ENCODE data around the gene SDK1.

SDK1 gene

GRCh38 chr7:4015996-4016395, 714.9 kb downstream of the SDK1 start:
- no peaks in the 10 kb centered on the region for H3K4me1 ChIP-seq (ENCODE audit: control insufficient read depth, insufficient read depth, low read length)
- no peaks in the 10 kb centered on the region for H3K27me3 ChIP-seq (ENCODE audit: control insufficient read depth in 1 of 2, insufficient read depth in 2 of 2, low read length in 2 of 2)
- no peak overlapping the region for H3K4me3 ChIP-seq (ENCODE audit: low read length in 2 of 2)
- H3K27ac ChIP-seq (ENCODE audit: low read length) = no peak overlapping the region
- H3K9me3 ChIP-seq (ENCODE audit: control insufficient read depth in 2 of 2, low read length in 2 of 2) = peaks cover 0 to 13% of the 10 kb centered on the region in 2 donors
- H3K36me3 ChIP-seq (ENCODE audit: control insufficient read depth in 2 of 2, insufficient read depth in 2 of 2, low read length in 2 of 2) = no peaks in the 10 kb centered on the region
- no peak overlapping the region for H3K9ac ChIP-seq (ENCODE audit: low read length in 2 of 2)

- peaks cover 0 to 18% of the 10 kb centered on the region in 2 donors for H3K9me3 ChIP-seq (ENCODE audit: control insufficient read depth in 2 of 2, low read length in 2 of 2)
These were observed 716.0 kb downstream of the SDK1 start for GRCh38 chr7:4017081-4017480.

GRCh38 chr7:4017785-4018184, 716.7 kb downstream of the SDK1 start:
- Histone ChIP-seq H3K4me1 (ENCODE audit: control insufficient read depth, insufficient read depth, low read length) (no peaks in the 10 kb centered on the region), H3K4me3 (ENCODE audit: low read length in 2 of 2) (no peak overlapping the region), H3K27me3 (ENCODE audit: control insufficient read depth in 1 of 2, insufficient read depth in 2 of 2, low read length in 2 of 2) (no peaks in the 10 kb centered on the region), H3K9ac (ENCODE audit: low read length in 2 of 2) (no peak overlapping the region), H3K27ac (ENCODE audit: low read length) (no peak overlapping the region), H3K36me3 (ENCODE audit: control insufficient read depth in 2 of 2, insufficient read depth in 2 of 2, low read length in 2 of 2) (no peaks in the 10 kb centered on the region), H3K9me3 (ENCODE audit: control insufficient read depth in 2 of 2, low read length in 2 of 2) (peaks cover 0 to 18% of the 10 kb centered on the region in 2 donors)

More at GRCh38 chr7:4017081-4017480, 716.0 kb downstream of the SDK1 start:
- Histone ChIP-seq H3K4me3 (ENCODE audit: low read length in 2 of 2) (no peak overlapping the region), H3K36me3 (ENCODE audit: control insufficient read depth in 2 of 2, insufficient read depth in 2 of 2, low read length in 2 of 2) (no peaks in the 10 kb centered on the region), H3K4me1 (ENCODE audit: control insufficient read depth, insufficient read depth, low read length) (no peaks in the 10 kb centered on the region), H3K27me3 (ENCODE audit: control insufficient read depth in 1 of 2, insufficient read depth in 2 of 2, low read length in 2 of 2) (no peaks in the 10 kb centered on the region), H3K9ac (ENCODE audit: low read length in 2 of 2) (no peak overlapping the region), H3K27ac (ENCODE audit: low read length) (no peak overlapping the region)

GRCh38 chr7:4018601-4019316, 717.7 kb downstream of the SDK1 start:
- H3K9me3 ChIP-seq (ENCODE audit: control insufficient read depth in 2 of 2, low read length in 2 of 2) = peaks cover 0 to 18% of the 10 kb centered on the region in 2 donors
- no peaks in the 10 kb centered on the region for H3K27me3 ChIP-seq (ENCODE audit: control insufficient read depth in 1 of 2, insufficient read depth in 2 of 2, low read length in 2 of 2)
- no peaks in the 10 kb centered on the region for H3K36me3 ChIP-seq (ENCODE audit: control insufficient read depth in 2 of 2, insufficient read depth in 2 of 2, low read length in 2 of 2)
- H3K4me3 ChIP-seq (ENCODE audit: low read length in 2 of 2) = no peak overlapping the region
- no peak overlapping the region for H3K27ac ChIP-seq (ENCODE audit: low read length)
- H3K4me1 ChIP-seq (ENCODE audit: control insufficient read depth, insufficient read depth, low read length) = no peaks in the 10 kb centered on the region
- H3K9ac ChIP-seq (ENCODE audit: low read length in 2 of 2) = no peak overlapping the region

- no peaks in the 10 kb centered on the region for H3K36me3 ChIP-seq (ENCODE audit: control insufficient read depth in 2 of 2, insufficient read depth in 2 of 2, low read length in 2 of 2)
- H3K9me3 ChIP-seq (ENCODE audit: control insufficient read depth in 2 of 2, low read length in 2 of 2) = peaks cover 0 to 18% of the 10 kb centered on the region in 2 donors
- H3K27me3 ChIP-seq (ENCODE audit: control insufficient read depth in 1 of 2, insufficient read depth in 2 of 2, low read length in 2 of 2) = no peaks in the 10 kb centered on the region
- no peak overlapping the region for H3K9ac ChIP-seq (ENCODE audit: low read length in 2 of 2)
- no peak overlapping the region for H3K27ac ChIP-seq (ENCODE audit: low read length)
- no peak overlapping the region for H3K4me3 ChIP-seq (ENCODE audit: low read length in 2 of 2)
- H3K4me1 ChIP-seq (ENCODE audit: control insufficient read depth, insufficient read depth, low read length) = peaks cover under 1% of the 10 kb centered on the region
These were observed 719.0 kb downstream of the SDK1 start for GRCh38 chr7:4020086-4020485.

GRCh38 chr7:4021413-4021812, 720.4 kb downstream of the SDK1 start:
- H3K36me3 ChIP-seq (ENCODE audit: control insufficient read depth in 2 of 2, insufficient read depth in 2 of 2, low read length in 2 of 2) = no peaks in the 10 kb centered on the region
- H3K4me1 ChIP-seq (ENCODE audit: control insufficient read depth, insufficient read depth, low read length) = peaks cover 12% of the 10 kb centered on the region
- H3K9ac ChIP-seq (ENCODE audit: low read length in 2 of 2) = no peak overlapping the region
- no peaks in the 10 kb centered on the region for H3K27me3 ChIP-seq (ENCODE audit: control insufficient read depth in 1 of 2, insufficient read depth in 2 of 2, low read length in 2 of 2)
- no peak overlapping the region for H3K4me3 ChIP-seq (ENCODE audit: low read length in 2 of 2)
- H3K9me3 ChIP-seq (ENCODE audit: control insufficient read depth in 2 of 2, low read length in 2 of 2) = peaks cover 0 to 18% of the 10 kb centered on the region in 2 donors
- H3K27ac ChIP-seq (ENCODE audit: low read length) = no peak overlapping the region

- H3K27me3 ChIP-seq (ENCODE audit: control insufficient read depth in 1 of 2, insufficient read depth in 2 of 2, low read length in 2 of 2) = no peaks in the 10 kb centered on the region
- no peak overlapping the region for H3K27ac ChIP-seq (ENCODE audit: low read length)
- H3K4me3 ChIP-seq (ENCODE audit: low read length in 2 of 2) = no peak overlapping the region
- peaks cover 0 to 18% of the 10 kb centered on the region in 2 donors for H3K9me3 ChIP-seq (ENCODE audit: control insufficient read depth in 2 of 2, low read length in 2 of 2)
- H3K36me3 ChIP-seq (ENCODE audit: control insufficient read depth in 2 of 2, insufficient read depth in 2 of 2, low read length in 2 of 2) = no peaks in the 10 kb centered on the region
- peaks cover 12% of the 10 kb centered on the region for H3K4me1 ChIP-seq (ENCODE audit: control insufficient read depth, insufficient read depth, low read length)
- H3K9ac ChIP-seq (ENCODE audit: low read length in 2 of 2) = no peak overlapping the region
These were observed 721.2 kb downstream of the SDK1 start for GRCh38 chr7:4022265-4022664.

GRCh38 chr7:4023502-4023901, 722.5 kb downstream of the SDK1 start:
- H3K27ac ChIP-seq (ENCODE audit: low read length) = no peak overlapping the region
- peaks cover 0 to 18% of the 10 kb centered on the region in 2 donors for H3K9me3 ChIP-seq (ENCODE audit: control insufficient read depth in 2 of 2, low read length in 2 of 2)
- no peaks in the 10 kb centered on the region for H3K36me3 ChIP-seq (ENCODE audit: control insufficient read depth in 2 of 2, insufficient read depth in 2 of 2, low read length in 2 of 2)
- H3K4me3 ChIP-seq (ENCODE audit: low read length in 2 of 2) = no peak overlapping the region
- H3K4me1 ChIP-seq (ENCODE audit: control insufficient read depth, insufficient read depth, low read length) = peaks cover 12% of the 10 kb centered on the region
- no peak overlapping the region for H3K9ac ChIP-seq (ENCODE audit: low read length in 2 of 2)
- H3K27me3 ChIP-seq (ENCODE audit: control insufficient read depth in 1 of 2, insufficient read depth in 2 of 2, low read length in 2 of 2) = no peaks in the 10 kb centered on the region

GRCh38 chr7:4024133-4024532, 723.1 kb downstream of the SDK1 start:
- Histone ChIP-seq H3K36me3 (ENCODE audit: control insufficient read depth in 2 of 2, insufficient read depth in 2 of 2, low read length in 2 of 2) (no peaks in the 10 kb centered on the region), H3K9me3 (ENCODE audit: control insufficient read depth in 2 of 2, low read length in 2 of 2) (peaks cover 0 to 13% of the 10 kb centered on the region in 2 donors), H3K27ac (ENCODE audit: low read length) (no peak overlapping the region), H3K27me3 (ENCODE audit: control insufficient read depth in 1 of 2, insufficient read depth in 2 of 2, low read length in 2 of 2) (no peaks in the 10 kb centered on the region), H3K4me3 (ENCODE audit: low read length in 2 of 2) (no peak overlapping the region), H3K4me1 (ENCODE audit: control insufficient read depth, insufficient read depth, low read length) (peaks cover 12% of the 10 kb centered on the region), H3K9ac (ENCODE audit: low read length in 2 of 2) (no peak overlapping the region)

GRCh38 chr7:4024806-4025205, 723.8 kb downstream of the SDK1 start:
- H3K9me3 ChIP-seq (ENCODE audit: control insufficient read depth in 2 of 2, low read length in 2 of 2) = peaks cover 0 to 11% of the 10 kb centered on the region in 2 donors
- no peaks in the 10 kb centered on the region for H3K36me3 ChIP-seq (ENCODE audit: control insufficient read depth in 2 of 2, insufficient read depth in 2 of 2, low read length in 2 of 2)
- H3K4me1 ChIP-seq (ENCODE audit: control insufficient read depth, insufficient read depth, low read length) = peaks cover 12% of the 10 kb centered on the region
- H3K4me3 ChIP-seq (ENCODE audit: low read length in 2 of 2) = no peak overlapping the region
- no peaks in the 10 kb centered on the region for H3K27me3 ChIP-seq (ENCODE audit: control insufficient read depth in 1 of 2, insufficient read depth in 2 of 2, low read length in 2 of 2)
- peak overlapping the region; percentile 6 for H3K27ac ChIP-seq (ENCODE audit: low read length)
- no peak overlapping the region for H3K9ac ChIP-seq (ENCODE audit: low read length in 2 of 2)

GRCh38 chr7:4025210-4025609, 724.2 kb downstream of the SDK1 start:
- no peak overlapping the region for H3K4me3 ChIP-seq (ENCODE audit: low read length in 2 of 2)
- H3K9ac ChIP-seq (ENCODE audit: low read length in 2 of 2) = peak overlapping the region in 1 of 2 donors; percentile 6
- peaks cover 12% of the 10 kb centered on the region for H3K4me1 ChIP-seq (ENCODE audit: control insufficient read depth, insufficient read depth, low read length)
- no peaks in the 10 kb centered on the region for H3K27me3 ChIP-seq (ENCODE audit: control insufficient read depth in 1 of 2, insufficient read depth in 2 of 2, low read length in 2 of 2)
- peak overlapping the region; percentile 6 for H3K27ac ChIP-seq (ENCODE audit: low read length)
- H3K36me3 ChIP-seq (ENCODE audit: control insufficient read depth in 2 of 2, insufficient read depth in 2 of 2, low read length in 2 of 2) = no peaks in the 10 kb centered on the region
- H3K9me3 ChIP-seq (ENCODE audit: control insufficient read depth in 2 of 2, low read length in 2 of 2) = peaks cover 0 to 11% of the 10 kb centered on the region in 2 donors

Measured in stomach smooth muscle (tissue), 2 donors.